HG03175 (cell line): ENCODE results near the gene MMP23B.
"Not testable (repeated sequence)": the region's sequence is repeated elsewhere in the genome, so short reads cannot be mapped to it uniquely, and the experiment has no call there.

ENCODE experiments used
- ATAC-seq: cut with Tn5 transposase; IDR thresholded peaks from one replicate; pipeline ENCODE4 v1.9.1; 2021; ENCODE audit warnings: mild to moderate bottlenecking, moderate library complexity; ENCODE audit not compliant: unreplicated experiment

Gene MMP23B

GRCh38 chr1:1631782-1632420 lies at the start of gene MMP23B:
TSS of gene MMP23B (plus strand) at chr1:1632173. CDS start at chr1:1632219, 46 bp downstream.
- ATAC-seq: no peak

GRCh38 chr1:1582585-1583346 lies 49.2 kb upstream of the MMP23B start:
- no peak for ATAC-seq

GRCh38 chr1:1583347-1584010 lies 48.5 kb upstream of the MMP23B start:
- ATAC-seq: no peak

GRCh38 chr1:1591452-1591851 lies 40.5 kb upstream of the MMP23B start:
- ATAC-seq: no peak

- ATAC-seq: no peak
Measured at GRCh38 chr1:1593834-1594601, 38.0 kb upstream of the MMP23B start.

GRCh38 chr1:1594602-1595260 lies 37.2 kb upstream of the MMP23B start:
- ATAC-seq: no peak

GRCh38 chr1:1595341-1595740 lies 36.6 kb upstream of the MMP23B start:
- ATAC-seq: not testable (repeated sequence)

- no peak for ATAC-seq
Measured at GRCh38 chr1:1596493-1597274, 35.3 kb upstream of the MMP23B start.

- no peak for ATAC-seq
Measured at GRCh38 chr1:1597275-1597930, 34.6 kb upstream of the MMP23B start.

- no peak for ATAC-seq
Measured at GRCh38 chr1:1598051-1598719, 33.8 kb upstream of the MMP23B start.

- no peak for ATAC-seq
Measured at GRCh38 chr1:1598720-1599029, 33.3 kb upstream of the MMP23B start.

GRCh38 chr1:1599030-1599934 lies 32.7 kb upstream of the MMP23B start:
- ATAC-seq: no peak

- no peak for ATAC-seq
Measured at GRCh38 chr1:1599935-1600860, 31.8 kb upstream of the MMP23B start, which contains the start of gene FNDC10. TSS of gene FNDC10 (minus strand) at chr1:1600135. CDS start at chr1:1600015, 120 bp downstream.

GRCh38 chr1:1600861-1601563 lies 31.0 kb upstream of the MMP23B start:
- no peak for ATAC-seq

GRCh38 chr1:1601564-1602303 lies 30.2 kb upstream of the MMP23B start:
- ATAC-seq: no peak
